HG02571 (cell line): ENCODE data around the gene ZBTB26.
"Not testable (repeated sequence)": the region's sequence is repeated elsewhere in the genome, so short reads cannot be mapped to it uniquely, and the experiment has no call there.

Experiments used
- ATAC-seq: cut with Tn5 transposase; IDR thresholded peaks from one replicate; pipeline ENCODE4 v1.9.1; 2021; ENCODE audit warnings: mild to moderate bottlenecking, moderate library complexity; ENCODE audit not compliant: unreplicated experiment

Gene ZBTB26

GRCh38 chr9:122929796-122930354 is 1.4 kb downstream of the ZBTB26 start:
- ATAC-seq, result no peak

DNA sequence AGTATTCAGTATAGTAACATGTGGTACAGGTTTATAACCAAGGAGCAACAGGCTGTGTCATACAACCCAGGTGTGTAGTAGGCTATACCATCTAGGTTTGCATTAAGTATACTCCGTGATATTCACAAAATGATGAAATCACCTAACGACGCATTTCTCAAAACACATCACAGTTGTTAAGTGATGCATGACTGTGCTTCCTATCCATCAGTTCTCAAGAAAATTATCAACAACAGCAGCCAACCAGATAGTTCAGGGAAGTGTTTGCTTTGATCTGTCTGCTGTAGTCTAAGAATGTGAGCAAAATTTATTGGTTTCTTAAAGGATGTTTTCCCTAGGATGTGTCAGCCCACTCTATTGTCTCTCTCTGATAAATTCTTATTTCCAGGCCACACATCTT is 7.4 kb downstream of the ZBTB26 start:
- ATAC-seq, result no peak

GRCh38 chr9:122922713-122923112 is 8.6 kb downstream of the ZBTB26 start:
- no peak for ATAC-seq

GRCh38 chr9:122918310-122918709 is 13.0 kb downstream of the ZBTB26 start:
- no peak for ATAC-seq

- ATAC-seq, result peak; percentile 95
Measured at GRCh38 chr9:122912964-122913673, 18.2 kb downstream of the ZBTB26 start, which contains the start of gene ZBTB6. TSS of gene ZBTB6 (minus strand) at chr9:122913323. CDS start at chr9:122912072, 1,251 bp downstream.

- no peak for ATAC-seq
Measured at GRCh38 chr9:122912671-122912963, 18.7 kb downstream of the ZBTB26 start.

DNA sequence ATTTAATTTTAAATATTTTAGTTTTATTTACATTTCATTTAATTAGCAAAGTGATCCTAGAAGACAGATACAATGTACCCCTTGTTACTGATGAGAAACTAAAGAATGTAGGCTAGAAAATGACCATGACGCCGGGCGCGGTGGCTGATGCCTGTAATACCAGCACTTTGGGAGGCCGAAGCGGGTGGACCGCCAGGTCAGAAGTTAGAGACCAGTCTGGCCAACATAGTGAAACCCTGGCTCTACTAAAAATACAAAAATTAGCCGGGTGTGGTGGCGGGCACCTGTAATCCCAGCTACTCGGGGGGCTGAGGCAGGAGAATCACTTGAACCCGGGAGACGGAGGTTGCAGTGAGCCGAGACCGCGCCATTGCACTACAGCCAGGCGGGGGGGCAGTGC is 25.2 kb downstream of the ZBTB26 start:
- ATAC-seq, result not testable (repeated sequence)

DNA sequence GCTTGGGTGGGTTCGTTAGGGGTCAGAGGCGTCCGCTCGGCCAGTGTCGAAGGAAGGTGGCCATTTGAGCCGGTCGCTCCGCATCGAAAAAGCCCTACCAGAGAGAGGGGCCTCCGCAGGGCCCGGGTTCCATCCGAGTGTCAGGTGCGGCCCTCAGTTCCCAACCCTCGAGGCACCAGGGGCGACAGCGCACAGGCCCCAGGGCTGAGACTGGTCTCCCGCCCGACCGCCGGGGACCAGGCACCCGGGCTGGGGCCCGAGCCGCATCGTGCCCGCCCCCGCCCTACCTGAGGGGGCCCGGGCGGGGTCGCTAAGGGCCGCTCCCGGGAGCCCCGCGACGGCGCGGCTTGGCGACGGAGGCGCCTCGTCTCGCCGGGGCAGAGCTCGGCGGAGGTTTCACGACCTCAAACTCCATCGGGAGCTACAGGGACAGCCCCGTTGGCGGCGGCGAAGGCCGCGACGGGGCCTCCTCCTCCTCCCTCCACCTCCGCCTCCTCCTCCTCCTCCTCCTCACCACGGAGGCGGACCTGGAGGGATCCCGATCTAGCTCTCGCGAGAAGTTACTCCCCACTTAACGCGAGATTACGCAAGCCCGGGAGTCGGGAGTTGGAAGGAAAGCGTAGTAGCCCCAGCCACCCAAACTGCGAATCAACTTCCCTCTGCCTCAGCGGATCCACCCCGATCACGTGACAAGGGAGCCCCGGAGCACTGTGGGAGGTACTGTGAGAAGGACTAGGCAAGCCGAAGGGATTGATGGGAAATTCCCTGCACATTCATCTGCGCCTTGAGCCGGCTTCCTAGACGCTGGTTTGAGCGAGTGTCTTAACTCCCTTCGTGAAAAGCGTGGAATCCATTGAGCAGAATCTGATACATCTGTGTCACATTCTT is 26.2 kb downstream of the ZBTB26 start, which contains the start of gene RC3H2:
Gene RC3H2, minus strand, starts transcription at position 537 of the 888 bp plus-strand sequence. CDS start 7,850 bp downstream, outside the sequence.
- peak; percentile 74 for ATAC-seq

DNA sequence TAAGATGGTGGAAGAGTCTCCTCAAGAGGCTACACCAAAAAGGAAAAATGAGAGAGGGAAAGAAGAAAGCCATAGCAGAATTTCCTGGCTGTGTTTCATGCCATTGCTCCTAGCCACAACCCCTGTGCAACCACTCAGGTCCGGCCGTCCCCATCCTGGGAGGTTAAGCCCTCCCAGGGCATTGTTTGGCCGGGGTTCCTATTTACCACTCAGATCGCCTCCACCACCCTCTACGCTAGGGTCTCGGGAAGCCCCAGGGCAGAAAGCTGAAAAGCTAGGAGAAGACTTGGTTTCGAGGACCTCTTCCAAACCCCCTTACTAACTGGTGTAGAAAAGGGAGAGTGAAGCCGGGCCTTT is 26.9 kb downstream of the ZBTB26 start:
- peak; percentile 22 for ATAC-seq

DNA sequence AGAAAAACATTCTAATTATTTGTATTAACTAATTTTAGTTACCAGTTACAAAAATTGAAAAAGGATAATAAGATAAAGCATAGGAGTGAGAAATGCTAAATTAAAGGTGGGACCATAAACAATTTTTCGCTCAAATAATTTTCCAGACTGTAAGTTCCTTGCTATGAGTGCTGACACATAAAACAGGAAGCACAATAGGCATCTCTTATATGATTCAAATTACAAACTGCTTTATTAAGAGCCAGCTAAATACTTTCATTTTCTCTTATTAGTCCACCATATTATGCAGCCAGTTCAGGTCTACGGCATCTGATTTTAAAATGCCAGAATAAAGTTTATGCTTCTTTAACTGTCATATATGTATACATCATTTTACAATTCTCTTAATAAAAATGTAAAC is 30.5 kb downstream of the ZBTB26 start:
- ATAC-seq, result no peak

GRCh38 chr9:122897969-122898368 is 33.3 kb downstream of the ZBTB26 start:
- ATAC-seq, result no peak

DNA sequence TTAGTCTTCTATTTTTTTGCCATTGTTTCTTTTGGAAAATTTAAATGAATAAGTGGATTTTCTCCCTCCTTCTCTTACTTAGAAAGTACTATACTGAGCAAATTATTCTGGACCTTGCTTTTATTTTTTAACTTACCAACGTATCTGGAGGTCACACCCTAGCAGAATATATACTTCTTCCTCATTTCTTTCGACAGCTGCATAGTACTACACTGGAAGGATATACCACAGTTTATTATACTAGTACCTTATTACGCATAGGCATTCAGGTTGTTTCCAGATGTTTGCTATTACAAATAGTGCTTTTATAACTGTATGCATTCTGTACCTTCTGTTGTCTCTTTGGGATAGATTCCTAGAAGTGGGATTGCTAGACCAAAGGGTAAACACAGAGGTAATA is 42.8 kb downstream of the ZBTB26 start:
- ATAC-seq, result no peak

- no peak for ATAC-seq
Measured at GRCh38 chr9:122883125-122883524, 48.2 kb downstream of the ZBTB26 start.

- ATAC-seq, result no peak
Measured at GRCh38 chr9:122879443-122879842, 51.9 kb downstream of the ZBTB26 start.

DNA sequence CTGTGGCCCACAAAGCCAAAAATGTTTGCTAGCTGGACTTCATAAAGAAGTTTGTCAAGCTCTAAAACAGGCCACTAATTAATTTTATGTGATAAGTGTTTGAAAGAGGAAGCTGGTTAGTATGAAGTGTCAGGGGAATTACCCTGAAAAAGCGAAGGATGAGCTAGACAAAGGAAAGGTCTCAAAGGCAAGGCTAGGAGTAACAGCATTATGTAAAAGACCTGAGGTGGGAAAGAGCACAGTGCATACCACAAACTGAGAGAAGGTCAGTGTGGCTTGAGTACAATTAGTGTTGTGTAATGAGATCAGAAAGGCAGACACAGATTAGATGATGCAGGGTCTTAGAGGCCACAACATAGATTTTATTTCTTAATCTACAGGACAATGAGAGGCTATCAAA is 55.8 kb downstream of the ZBTB26 start:
- ATAC-seq, result no peak

DNA sequence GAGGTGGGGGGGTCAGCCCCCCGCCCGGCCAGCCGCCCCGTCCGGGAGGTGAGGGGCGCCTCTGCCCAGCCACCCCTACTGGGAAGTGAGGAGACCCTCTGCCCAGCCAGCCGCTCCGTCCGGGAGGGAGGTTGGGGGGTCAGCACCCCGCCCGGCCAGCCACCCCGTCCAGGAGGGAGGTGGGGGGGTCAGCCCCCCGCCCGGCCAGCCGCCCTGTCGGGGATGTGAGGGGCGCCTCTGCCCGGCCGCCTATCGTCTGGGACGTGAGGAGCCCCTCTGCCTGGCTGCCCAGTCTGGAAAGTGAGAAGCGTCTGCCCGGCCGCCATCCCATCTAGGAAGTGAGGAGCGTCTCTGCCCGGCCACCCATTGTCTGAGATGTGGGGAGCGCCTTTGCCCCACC is 64.0 kb downstream of the ZBTB26 start:
- not testable (repeated sequence) for ATAC-seq

DNA sequence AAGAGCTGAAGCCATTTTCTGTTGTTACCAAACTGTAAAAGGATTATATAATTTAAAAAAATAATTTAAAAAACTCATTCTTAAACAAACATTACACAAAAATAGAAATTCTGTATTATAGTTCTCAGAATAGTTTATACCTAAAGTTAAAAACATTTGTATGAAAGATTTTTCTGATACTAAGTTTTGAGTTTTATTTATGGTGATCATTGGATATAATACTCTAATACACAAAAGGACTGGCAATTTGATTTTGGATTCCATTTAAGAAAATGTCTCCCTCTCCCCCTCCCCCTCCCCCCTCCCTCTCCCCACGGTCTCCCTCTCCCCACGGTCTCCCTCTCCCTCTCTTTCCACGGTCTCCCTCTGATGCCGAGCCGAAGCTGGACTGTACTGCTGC is 65.2 kb downstream of the ZBTB26 start:
- no peak for ATAC-seq
